SJCRH30 (cell line): Measurements from ENCODE around the gene CAPG. TPM values are rescaled to one million over a fixed set of nuclear protein-coding genes. Genes with fewer than 3 reads are reported as not detected.

Source experiments
- DNase-seq, 2 experiments: peaks; one replicate each; pipeline ENCODE4 v3.0.0-alpha.2; 2015 to 2020
- H3K27ac ChIP-seq: fragments of 250-450 bp; sonication (Bioruptor Pico); 2 replicates; pipeline ENCODE4 v1.5.1; 2020; ENCODE audit warnings: mild to moderate bottlenecking, moderate library complexity
- H3K27me3 ChIP-seq: fragments of 250-450 bp; sonication (Bioruptor Pico); 2 replicates; pipeline ENCODE4 v1.5.1; 2020; ENCODE audit warnings: mild to moderate bottlenecking, moderate library complexity
- H3K36me3 ChIP-seq: fragments of 250-450 bp; sonication (Bioruptor Pico); 2 replicates; pipeline ENCODE4 v1.5.1; 2020; ENCODE audit warnings: mild to moderate bottlenecking, moderate library complexity
- H3K4me1 ChIP-seq: fragments of 250-450 bp; sonication (Bioruptor Pico); 2 replicates; pipeline ENCODE4 v1.5.1; 2020; ENCODE audit warnings: mild to moderate bottlenecking, moderate library complexity
- H3K4me3 ChIP-seq: fragments of 250-450 bp; sonication (Bioruptor Pico); 2 replicates; pipeline ENCODE4 v1.5.1; 2020; ENCODE audit warnings: mild to moderate bottlenecking, moderate library complexity
- H3K9me3 ChIP-seq: fragments of 250-450 bp; sonication (Bioruptor Pico); replicated peaks from 2 replicates; pipeline ENCODE4 v1.5.1; 2020; ENCODE audit warnings: mild to moderate bottlenecking, moderate library complexity
- total RNA-seq: library from RNA; depleted of rRNA; stranded (reverse); fragments of >200 nt; shearing (Covaris generic); gene quantifications from 2 replicates; pipeline ENCODE4 v1.2.3, GENCODE V29; 2014

Gene CAPG
- total RNA-seq, 1 experiment from 2014 or later: 1.1 TPM

- Histone ChIP-seq H3K9me3 (no peaks in the 10 kb centered on the region), H3K27me3 (no peaks in the 10 kb centered on the region), H3K36me3 (no peaks in the 10 kb centered on the region), H3K4me1 (peaks cover 50% of the 10 kb centered on the region), H3K4me3 (peak overlapping the region; percentile 8), H3K27ac (peak overlapping the region; percentile 65)
- DNase-seq: peak; percentile 99
These were observed 23.4 kb upstream of the CAPG start for GRCh38 chr2:85433511-85434089.

GRCh38 chr2:85431570-85432205 is 21.5 kb upstream of the CAPG start:
- DNase-seq: peak in 1 of 2 experiments; percentile 43
- H3K27ac ChIP-seq: peak overlapping the region; percentile 58
- H3K9me3 ChIP-seq: no peaks in the 10 kb centered on the region
- no peaks in the 10 kb centered on the region for H3K27me3 ChIP-seq
- peaks cover 41% of the 10 kb centered on the region for H3K4me1 ChIP-seq
- peak overlapping the region; percentile 4; the same call in 1 of the 2 replicates for H3K4me3 ChIP-seq
- H3K36me3 ChIP-seq: no peaks in the 10 kb centered on the region

- H3K36me3 ChIP-seq: no peaks in the 10 kb centered on the region
- H3K27ac ChIP-seq: peak overlapping the region; percentile 58
- H3K27me3 ChIP-seq: no peaks in the 10 kb centered on the region
- H3K4me3 ChIP-seq: peak overlapping the region; percentile 4; the same call in 1 of the 2 replicates
- DNase-seq: peak; percentile 77 to 85
- H3K4me1 ChIP-seq: peaks cover 36% of the 10 kb centered on the region
- no peaks in the 10 kb centered on the region for H3K9me3 ChIP-seq
These were observed 20.8 kb upstream of the CAPG start for GRCh38 chr2:85430752-85431569.

- Histone ChIP-seq H3K27ac (no peak overlapping the region), H3K9me3 (no peaks in the 10 kb centered on the region), H3K36me3 (no peaks in the 10 kb centered on the region), H3K27me3 (no peaks in the 10 kb centered on the region), H3K4me1 (peaks cover 33% of the 10 kb centered on the region), H3K4me3 (no peak overlapping the region)
- no peak for DNase-seq
These were observed 19.7 kb upstream of the CAPG start for GRCh38 chr2:85429924-85430289.

GRCh38 chr2:85429213-85429923 is 19.2 kb upstream of the CAPG start:
- Histone ChIP-seq H3K4me3 (no peak overlapping the region), H3K36me3 (no peaks in the 10 kb centered on the region), H3K27ac (no peak overlapping the region), H3K9me3 (no peaks in the 10 kb centered on the region), H3K27me3 (no peaks in the 10 kb centered on the region), H3K4me1 (peaks cover 30% of the 10 kb centered on the region)
- peak in 1 of 2 experiments; percentile 39 for DNase-seq

GRCh38 chr2:85428343-85428881 is 18.2 kb upstream of the CAPG start:
- DNase-seq: no peak
- H3K27ac ChIP-seq: no peak overlapping the region
- no peaks in the 10 kb centered on the region for H3K36me3 ChIP-seq
- H3K4me3 ChIP-seq: no peak overlapping the region
- peaks cover 27% of the 10 kb centered on the region for H3K4me1 ChIP-seq
- no peaks in the 10 kb centered on the region for H3K9me3 ChIP-seq
- H3K27me3 ChIP-seq: no peaks in the 10 kb centered on the region

- Histone ChIP-seq H3K27me3 (no peaks in the 10 kb centered on the region), H3K4me3 (no peak overlapping the region), H3K4me1 (peaks cover 20% of the 10 kb centered on the region), H3K9me3 (no peaks in the 10 kb centered on the region), H3K36me3 (no peaks in the 10 kb centered on the region), H3K27ac (no peak overlapping the region)
- no peak for DNase-seq
These were observed 17.2 kb upstream of the CAPG start for GRCh38 chr2:85427300-85427835.

- peaks cover 15% of the 10 kb centered on the region for H3K4me1 ChIP-seq
- H3K27me3 ChIP-seq: no peaks in the 10 kb centered on the region
- no peaks in the 10 kb centered on the region for H3K9me3 ChIP-seq
- DNase-seq: no peak
- no peak overlapping the region for H3K27ac ChIP-seq
- H3K4me3 ChIP-seq: no peak overlapping the region
- H3K36me3 ChIP-seq: no peaks in the 10 kb centered on the region
These were observed 15.4 kb upstream of the CAPG start for GRCh38 chr2:85425588-85425987.

- peaks cover 15% of the 10 kb centered on the region for H3K4me1 ChIP-seq
- no peaks in the 10 kb centered on the region for H3K27me3 ChIP-seq
- H3K27ac ChIP-seq: no peak overlapping the region
- H3K9me3 ChIP-seq: no peaks in the 10 kb centered on the region
- H3K4me3 ChIP-seq: no peak overlapping the region
- no peaks in the 10 kb centered on the region for H3K36me3 ChIP-seq
- peak; percentile 64 to 73 for DNase-seq
These were observed 13.4 kb upstream of the CAPG start for GRCh38 chr2:85423525-85423924.

- no peak overlapping the region for H3K4me3 ChIP-seq
- H3K4me1 ChIP-seq: peaks cover 18% of the 10 kb centered on the region
- DNase-seq: no peak
- H3K36me3 ChIP-seq: no peaks in the 10 kb centered on the region
- H3K27me3 ChIP-seq: no peaks in the 10 kb centered on the region
- no peak overlapping the region for H3K27ac ChIP-seq
- no peaks in the 10 kb centered on the region for H3K9me3 ChIP-seq
These were observed 11.9 kb upstream of the CAPG start for GRCh38 chr2:85422072-85422457.

- Histone ChIP-seq H3K36me3 (no peaks in the 10 kb centered on the region), H3K9me3 (no peaks in the 10 kb centered on the region), H3K4me1 (peaks cover 18% of the 10 kb centered on the region), H3K4me3 (no peak overlapping the region), H3K27ac (0 out of 2 replicates have a peak overlapping the region, but pooled peaks have one; percentile 2), H3K27me3 (no peaks in the 10 kb centered on the region)
- no peak for DNase-seq
These were observed 11.3 kb upstream of the CAPG start for GRCh38 chr2:85421260-85422071.

- H3K27ac ChIP-seq: 0 out of 2 replicates have a peak overlapping the region, but pooled peaks have one; percentile 2
- H3K4me1 ChIP-seq: peaks cover 18% of the 10 kb centered on the region
- H3K4me3 ChIP-seq: peak overlapping the region; percentile 4
- no peaks in the 10 kb centered on the region for H3K36me3 ChIP-seq
- no peaks in the 10 kb centered on the region for H3K9me3 ChIP-seq
- no peaks in the 10 kb centered on the region for H3K27me3 ChIP-seq
- DNase-seq: peak; percentile 89 to 96
These were observed 10.5 kb upstream of the CAPG start for GRCh38 chr2:85420536-85421259.

- Histone ChIP-seq H3K36me3 (no peaks in the 10 kb centered on the region), H3K27ac (peak overlapping the region; percentile 84), H3K9me3 (no peaks in the 10 kb centered on the region), H3K27me3 (no peaks in the 10 kb centered on the region), H3K4me1 (peaks cover 18% of the 10 kb centered on the region), H3K4me3 (peak overlapping the region; percentile 72)
- DNase-seq: no peak
These were observed 9.0 kb upstream of the CAPG start for GRCh38 chr2:85419009-85419675.
